ENCODE results near the gene TEX9. TPM values are rescaled to one million over a fixed set of nuclear protein-coding genes. Genes with fewer than 3 reads are reported as not detected.

The TEX9 gene
- total and polyA plus RNA-seq, 2 of the 4 experiments (the other 2 are of a cell fraction), result 0.63 to 1.4 TPM

DNA sequence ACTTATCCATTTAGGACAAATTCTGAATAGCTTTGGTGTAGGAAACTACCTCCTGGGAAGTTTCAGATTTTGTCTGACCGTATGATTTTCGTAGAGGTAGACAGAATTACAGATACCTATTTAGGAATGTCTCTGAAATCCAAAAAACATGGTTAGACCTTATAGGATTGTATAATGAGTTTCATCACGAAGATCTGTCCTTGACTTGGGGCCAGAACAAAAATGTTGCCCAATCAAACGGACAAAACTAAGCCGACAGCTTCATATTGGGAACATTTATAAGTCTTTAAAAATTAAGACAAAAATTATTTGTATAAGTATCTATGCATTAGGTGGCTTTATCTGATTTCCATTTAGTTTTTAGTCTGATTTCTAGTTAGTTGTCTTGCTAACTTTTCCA is 67.1 kb downstream of the TEX9 start:
- no CpG with 5 or more reads among the region's 5 CpGs for WGBS, 2 experiments (ENCODE audit: extremely low coverage in 2 of 2, insufficient read length in 1 of 2)
- intact Hi-C loops (cut with micrococcal nuclease), result no loop called here
- no peaks in the 10 kb centered on the region for H3K9me3 ChIP-seq (ENCODE audit: control insufficient read depth, insufficient read depth, low read length)
- no peak overlapping the region for H2BK15ac ChIP-seq (ENCODE audit: low read depth, low read length)
- in situ Hi-C loops (cut with MboI; ENCODE audit: low sequenced_read_pairs), result loop anchor here (25.0 kb wide), 1 partner anchor 770 kb away; no protein-coding TSS in a partner anchor
- H3K27me3 ChIP-seq (ENCODE audit: control insufficient read depth, insufficient read depth, low read length), result no peaks in the 10 kb centered on the region
- no peak overlapping the region for H3K4ac ChIP-seq (ENCODE audit: low read depth, low read length)
- H2AK9ac ChIP-seq (replicated peaks; ENCODE audit: low read depth, low read length, poor library complexity), result no peak overlapping the region
- no peak overlapping the region for H3K18ac ChIP-seq (ENCODE audit: low read depth, low read length)
- no TSS peak for BruUV-seq (replicated peaks)
- no peak for TF ChIP-seq CTCF (conservative IDR thresholded peaks at IDR 0.05; ENCODE audit: low read depth, low read length)
- no peak for TF ChIP-seq RCOR1 (IDR thresholded peaks at IDR 0.05; ENCODE audit: insufficient replicate concordance, low read length)
- TF ChIP-seq CEBPB (IDR thresholded peaks at IDR 0.05; ENCODE audit: low read depth, low read length), result 0 out of 2 replicates have a peak, but pooled peaks have one; percentile 2
- no peak for TF ChIP-seq BHLHE40 (IDR thresholded peaks at IDR 0.05; ENCODE audit: low read depth, low read length)
- TF ChIP-seq POLR2A (IDR thresholded peaks at IDR 0.05; ENCODE audit: low read depth, low read length), result no peak
- TF ChIP-seq, protein P1, sequence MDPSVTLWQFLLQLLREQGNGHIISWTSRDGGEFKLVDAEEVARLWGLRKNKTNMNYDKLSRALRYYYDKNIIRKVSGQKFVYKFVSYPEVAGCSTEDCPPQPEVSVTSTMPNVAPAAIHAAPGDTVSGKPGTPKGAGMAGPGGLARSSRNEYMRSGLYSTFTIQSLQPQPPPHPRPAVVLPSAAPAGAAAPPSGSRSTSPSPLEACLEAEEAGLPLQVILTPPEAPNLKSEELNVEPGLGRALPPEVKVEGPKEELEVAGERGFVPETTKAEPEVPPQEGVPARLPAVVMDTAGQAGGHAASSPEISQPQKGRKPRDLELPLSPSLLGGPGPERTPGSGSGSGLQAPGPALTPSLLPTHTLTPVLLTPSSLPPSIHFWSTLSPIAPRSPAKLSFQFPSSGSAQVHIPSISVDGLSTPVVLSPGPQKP (IDR thresholded peaks at IDR 0.05; ENCODE audit: borderline replicate concordance, low read depth, low read length), result no peak
- no peak for TF ChIP-seq CHD1 (IDR thresholded peaks at IDR 0.05; ENCODE audit: low read depth, low read length)
- no peak overlapping the region for H4K8ac ChIP-seq (ENCODE audit: low read depth in 2 of 2, low read length in 2 of 2)
- H3K4me3 ChIP-seq (ENCODE audit: insufficient read depth, low read depth, low read length), result no peak overlapping the region
- no peak overlapping the region for H4K5ac ChIP-seq (ENCODE audit: low read depth, low read length)
- H2BK120ac ChIP-seq (ENCODE audit: low read depth, low read length), result no peak overlapping the region
- ChIA-PET POLR2A (ENCODE audit: unreplicated experiment) (no interaction called here), CTCF (interaction anchor here (0.8 kb wide), 1 partner anchor 63 kb away, joined by 3 read pairs; no protein-coding TSS in a partner anchor)
- H3K36me3 ChIP-seq (ENCODE audit: control insufficient read depth, insufficient read depth, low read length), result no peaks in the 10 kb centered on the region
- H3K9ac ChIP-seq (ENCODE audit: low read depth, low read length), result no peak overlapping the region
- H3K14ac ChIP-seq (replicated peaks; ENCODE audit: low read depth, low read length), result no peak overlapping the region
- ATAC-seq (ENCODE audit: low read depth) (no peak), DNase-seq (no peak)
- no peaks in the 10 kb centered on the region for H3K9me1 ChIP-seq (ENCODE audit: insufficient read depth, low read length)
- no peak overlapping the region for H3K56ac ChIP-seq (ENCODE audit: extremely low read depth, insufficient read depth, low read length)
- no peak overlapping the region for H4K91ac ChIP-seq (ENCODE audit: insufficient read depth, low read depth, low read length)
- H3K4me1 ChIP-seq (ENCODE audit: control insufficient read depth, insufficient read depth, low read length), result no peaks in the 10 kb centered on the region
- no peak overlapping the region for H3K4me2 ChIP-seq (ENCODE audit: low read depth, low read length)
- no peaks in the 10 kb centered on the region for H3K79me1 ChIP-seq (ENCODE audit: low read depth in 1 of 2, low read length in 2 of 2)
- dilution Hi-C loops (cut with HindIII; ENCODE audit: low sequenced_read_pairs, unreplicated experiment), result no loop called here
- no peak overlapping the region for H3K23ac ChIP-seq (ENCODE audit: low read depth, low read length)
- no peak overlapping the region for H2BK20ac ChIP-seq (ENCODE audit: low read depth, low read length)
- no peak overlapping the region for H2AFZ ChIP-seq (replicated peaks; ENCODE audit: low read length, poor library complexity)
- no peak overlapping the region for H2BK5ac ChIP-seq (ENCODE audit: low read depth, low read length, poor library complexity, severe bottlenecking)
- H2AK5ac ChIP-seq (ENCODE audit: low read depth, low read length), result no peak overlapping the region
- H4K20me1 ChIP-seq (ENCODE audit: insufficient read depth, low read length), result no peaks in the 10 kb centered on the region
- H3K27ac ChIP-seq (ENCODE audit: insufficient read depth, low read length), result no peak overlapping the region
